ENCODE measurements around the gene CRHR2.

The CRHR2 gene

DNA sequence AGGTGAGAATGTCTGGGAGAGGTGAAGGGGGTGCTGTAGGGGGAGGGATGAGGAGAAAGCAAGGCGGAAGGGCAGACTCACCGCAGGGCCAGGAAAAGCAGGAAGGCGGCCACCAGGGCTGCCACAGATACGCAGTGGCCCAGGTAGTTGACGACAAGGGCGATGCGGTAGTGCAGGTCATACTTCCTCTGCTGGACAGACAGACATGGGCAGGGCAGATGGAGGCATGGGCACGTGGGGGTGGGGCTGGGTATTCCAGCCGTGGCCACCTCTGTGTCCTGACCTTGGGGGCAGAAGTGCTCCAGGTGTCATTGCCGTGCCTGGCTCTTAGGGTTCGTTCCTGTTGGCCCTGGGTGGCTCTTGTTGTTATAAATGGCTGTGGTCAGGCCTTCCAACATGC lies 16.8 kb downstream of the CRHR2 start:
- TF ChIP-seq NFIC (IDR thresholded peaks at IDR 0.05) (no peak), FOXM1 (IDR thresholded peaks at IDR 0.05; ENCODE audit: borderline replicate concordance, low read depth) (no peak), TEAD4 (IDR thresholded peaks at IDR 0.05) (no peak), YY1 (IDR thresholded peaks at IDR 0.05; ENCODE audit: low read depth) (no peak), EGR1 (IDR thresholded peaks at IDR 0.05) (no peak), TCF12 (IDR thresholded peaks at IDR 0.05; ENCODE audit: low read depth) (no peak)
- TF ChIP-seq, protein P1, sequence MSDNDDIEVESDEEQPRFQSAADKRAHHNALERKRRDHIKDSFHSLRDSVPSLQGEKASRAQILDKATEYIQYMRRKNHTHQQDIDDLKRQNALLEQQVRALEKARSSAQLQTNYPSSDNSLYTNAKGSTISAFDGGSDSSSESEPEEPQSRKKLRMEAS (IDR thresholded peaks at IDR 0.05): no peak

DNA sequence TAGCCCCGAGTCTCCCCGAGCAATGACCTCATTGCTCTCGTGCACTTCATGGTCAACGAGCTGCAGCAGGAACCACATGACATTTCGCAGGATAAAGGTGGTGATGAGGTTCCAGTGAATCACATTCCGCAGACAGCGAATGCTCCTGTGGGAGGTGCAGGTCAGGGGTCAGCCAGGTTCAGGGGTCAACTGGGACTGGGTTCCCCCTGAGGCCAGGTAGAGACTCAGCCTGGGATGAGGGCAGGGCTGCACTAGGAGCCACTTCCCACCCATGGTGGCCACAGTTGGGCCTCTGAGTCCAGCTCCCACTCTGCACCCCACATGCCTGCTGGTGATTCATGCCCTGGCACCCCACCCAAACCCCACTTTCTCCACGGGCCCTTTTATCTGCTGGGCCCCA lies 17.2 kb downstream of the CRHR2 start:
- TF ChIP-seq TCF12 (IDR thresholded peaks at IDR 0.05; ENCODE audit: low read depth) (no peak), CREB1 (IDR thresholded peaks at IDR 0.05; ENCODE audit: low read depth) (no peak), FOXM1 (IDR thresholded peaks at IDR 0.05; ENCODE audit: borderline replicate concordance, low read depth) (no peak), TAF1 (IDR thresholded peaks at IDR 0.05; ENCODE audit: low read depth) (no peak), EGR1 (IDR thresholded peaks at IDR 0.05) (no peak), TEAD4 (IDR thresholded peaks at IDR 0.05) (no peak), ZBTB7A (IDR thresholded peaks at IDR 0.05; ENCODE audit: low read depth) (no peak), NFIC (IDR thresholded peaks at IDR 0.05) (no peak), CEBPB (IDR thresholded peaks at IDR 0.05) (no peak), EP300 (IDR thresholded peaks at IDR 0.05; ENCODE audit: borderline replicate concordance) (no peak), YY1 (IDR thresholded peaks at IDR 0.05; ENCODE audit: low read depth) (no peak), RAD21 (IDR thresholded peaks at IDR 0.05; ENCODE audit: low read depth) (no peak)
- TF ChIP-seq, protein P2, sequence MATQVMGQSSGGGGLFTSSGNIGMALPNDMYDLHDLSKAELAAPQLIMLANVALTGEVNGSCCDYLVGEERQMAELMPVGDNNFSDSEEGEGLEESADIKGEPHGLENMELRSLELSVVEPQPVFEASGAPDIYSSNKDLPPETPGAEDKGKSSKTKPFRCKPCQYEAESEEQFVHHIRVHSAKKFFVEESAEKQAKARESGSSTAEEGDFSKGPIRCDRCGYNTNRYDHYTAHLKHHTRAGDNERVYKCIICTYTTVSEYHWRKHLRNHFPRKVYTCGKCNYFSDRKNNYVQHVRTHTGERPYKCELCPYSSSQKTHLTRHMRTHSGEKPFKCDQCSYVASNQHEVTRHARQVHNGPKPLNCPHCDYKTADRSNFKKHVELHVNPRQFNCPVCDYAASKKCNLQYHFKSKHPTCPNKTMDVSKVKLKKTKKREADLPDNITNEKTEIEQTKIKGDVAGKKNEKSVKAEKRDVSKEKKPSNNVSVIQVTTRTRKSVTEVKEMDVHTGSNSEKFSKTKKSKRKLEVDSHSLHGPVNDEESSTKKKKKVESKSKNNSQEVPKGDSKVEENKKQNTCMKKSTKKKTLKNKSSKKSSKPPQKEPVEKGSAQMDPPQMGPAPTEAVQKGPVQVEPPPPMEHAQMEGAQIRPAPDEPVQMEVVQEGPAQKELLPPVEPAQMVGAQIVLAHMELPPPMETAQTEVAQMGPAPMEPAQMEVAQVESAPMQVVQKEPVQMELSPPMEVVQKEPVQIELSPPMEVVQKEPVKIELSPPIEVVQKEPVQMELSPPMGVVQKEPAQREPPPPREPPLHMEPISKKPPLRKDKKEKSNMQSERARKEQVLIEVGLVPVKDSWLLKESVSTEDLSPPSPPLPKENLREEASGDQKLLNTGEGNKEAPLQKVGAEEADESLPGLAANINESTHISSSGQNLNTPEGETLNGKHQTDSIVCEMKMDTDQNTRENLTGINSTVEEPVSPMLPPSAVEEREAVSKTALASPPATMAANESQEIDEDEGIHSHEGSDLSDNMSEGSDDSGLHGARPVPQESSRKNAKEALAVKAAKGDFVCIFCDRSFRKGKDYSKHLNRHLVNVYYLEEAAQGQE (IDR thresholded peaks at IDR 0.05; ENCODE audit: low read depth): no peak
- TF ChIP-seq, protein P3, sequence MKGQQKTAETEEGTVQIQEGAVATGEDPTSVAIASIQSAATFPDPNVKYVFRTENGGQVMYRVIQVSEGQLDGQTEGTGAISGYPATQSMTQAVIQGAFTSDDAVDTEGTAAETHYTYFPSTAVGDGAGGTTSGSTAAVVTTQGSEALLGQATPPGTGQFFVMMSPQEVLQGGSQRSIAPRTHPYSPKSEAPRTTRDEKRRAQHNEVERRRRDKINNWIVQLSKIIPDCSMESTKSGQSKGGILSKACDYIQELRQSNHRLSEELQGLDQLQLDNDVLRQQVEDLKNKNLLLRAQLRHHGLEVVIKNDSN (IDR thresholded peaks at IDR 0.05): no peak
- TF ChIP-seq, protein P1 (IDR thresholded peaks at IDR 0.05): no peak

DNA sequence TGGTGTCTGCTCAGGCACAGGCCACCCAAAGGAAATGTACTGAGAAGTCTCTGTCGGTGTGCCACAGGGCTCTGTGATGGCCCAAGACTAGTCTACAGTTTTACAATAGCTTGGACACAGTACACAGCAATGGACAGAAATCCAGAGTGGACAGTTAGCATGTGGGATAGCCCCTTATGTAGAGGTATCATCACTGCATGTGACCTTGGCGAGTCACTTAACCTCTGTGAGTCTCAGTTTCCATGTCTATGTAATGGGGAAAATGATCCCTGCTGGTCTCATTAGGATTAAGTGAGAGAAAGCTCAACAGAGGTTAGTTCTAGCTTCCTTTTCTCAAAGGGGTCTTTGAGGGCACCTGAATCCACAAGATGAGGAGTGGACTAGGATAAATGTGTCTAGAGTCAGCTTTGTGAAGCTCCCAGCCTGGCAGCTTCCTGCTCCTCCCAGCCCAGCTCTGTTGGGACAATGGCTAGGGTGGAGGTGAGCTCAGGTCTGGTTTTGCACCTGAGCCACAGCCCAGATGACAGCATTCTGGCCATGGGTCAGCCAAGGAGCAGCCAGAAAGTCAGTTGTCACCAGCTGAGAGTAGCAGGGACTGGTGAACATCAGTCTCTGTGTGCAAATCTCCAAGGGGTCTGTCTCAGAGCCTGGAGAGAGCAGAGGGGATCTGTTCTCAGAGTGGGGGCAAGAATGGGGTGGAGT lies 17.9 kb downstream of the CRHR2 start:
- TF ChIP-seq, protein P1 (IDR thresholded peaks at IDR 0.05): no peak
- no peak for TF ChIP-seq TCF12 (IDR thresholded peaks at IDR 0.05; ENCODE audit: low read depth)
- TF ChIP-seq EP300 (IDR thresholded peaks at IDR 0.05; ENCODE audit: borderline replicate concordance): no peak
- no peak for TF ChIP-seq TEAD4 (IDR thresholded peaks at IDR 0.05)
- TF ChIP-seq NFIC (IDR thresholded peaks at IDR 0.05): no peak
- TF ChIP-seq TAF1 (IDR thresholded peaks at IDR 0.05; ENCODE audit: low read depth): no peak
- no peak for TF ChIP-seq ZBTB7A (IDR thresholded peaks at IDR 0.05; ENCODE audit: low read depth)
- TF ChIP-seq, protein P2 (IDR thresholded peaks at IDR 0.05; ENCODE audit: low read depth): no peak
- TF ChIP-seq CEBPB (IDR thresholded peaks at IDR 0.05): no peak

DNA sequence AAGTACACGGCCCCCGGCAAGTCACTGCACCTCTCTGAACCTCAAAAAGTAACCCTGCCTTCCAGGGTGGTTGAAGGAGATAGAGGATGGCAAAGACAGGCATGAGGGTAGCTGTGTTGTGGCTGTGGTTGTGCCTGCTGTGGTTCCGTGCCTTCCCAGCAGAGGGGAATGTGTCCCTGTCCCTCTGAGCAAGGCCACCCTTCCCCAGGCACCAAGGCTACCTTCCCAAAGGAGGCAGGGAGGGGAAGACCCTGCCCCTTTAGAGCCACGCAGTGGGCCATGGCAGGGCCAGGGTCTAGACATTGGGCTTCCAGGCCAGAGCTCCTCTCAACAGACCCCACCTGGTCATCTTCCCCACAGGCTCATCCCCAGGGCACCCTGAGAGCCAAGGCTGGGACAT lies 18.8 kb downstream of the CRHR2 start:
- TF ChIP-seq EGR1 (IDR thresholded peaks at IDR 0.05) (no peak), YY1 (IDR thresholded peaks at IDR 0.05; ENCODE audit: low read depth) (no peak), FOXM1 (IDR thresholded peaks at IDR 0.05; ENCODE audit: borderline replicate concordance, low read depth) (no peak), TEAD4 (IDR thresholded peaks at IDR 0.05) (no peak), RAD21 (IDR thresholded peaks at IDR 0.05; ENCODE audit: low read depth) (no peak), CEBPB (IDR thresholded peaks at IDR 0.05) (no peak), TAF1 (IDR thresholded peaks at IDR 0.05; ENCODE audit: low read depth) (no peak), TCF12 (IDR thresholded peaks at IDR 0.05; ENCODE audit: low read depth) (no peak)
- TF ChIP-seq, protein P1 (IDR thresholded peaks at IDR 0.05): no peak
- TF ChIP-seq, protein P3 (IDR thresholded peaks at IDR 0.05): no peak
- TF ChIP-seq, protein P2 (IDR thresholded peaks at IDR 0.05; ENCODE audit: low read depth): no peak
